Transverse colon (tissue), 4 donors: ENCODE data around the gene PTPRE.

ENCODE experiments used
- POLR2AphosphoS5 ChIP-seq, 3 donors: sonication (generic); formaldehyde crosslinking; IDR thresholded peaks; one replicate each; pipeline ENCODE4 v1.6.1; 2016; ENCODE audit warnings: antibody characterized with exemption in 3 of 3
- TF ChIP-seq, protein P1 (sequence below), 5 experiments: fragments of 200-600 bp in 3 of 5; fragments of 450-650 bp in 2 of 5; sonication (generic) in 3 of 5; IDR thresholded peaks; 1 replicate in 2 of 5; 2 replicates in 3 of 5; pipeline ENCODE4 v1.5.1; 2016 to 2017; ENCODE audit warnings: antibody characterized with exemption in 5 of 5, inconsistent platforms in 3 of 5, mild to moderate bottlenecking in 2 of 5, moderate library complexity in 1 of 5

DNA sequence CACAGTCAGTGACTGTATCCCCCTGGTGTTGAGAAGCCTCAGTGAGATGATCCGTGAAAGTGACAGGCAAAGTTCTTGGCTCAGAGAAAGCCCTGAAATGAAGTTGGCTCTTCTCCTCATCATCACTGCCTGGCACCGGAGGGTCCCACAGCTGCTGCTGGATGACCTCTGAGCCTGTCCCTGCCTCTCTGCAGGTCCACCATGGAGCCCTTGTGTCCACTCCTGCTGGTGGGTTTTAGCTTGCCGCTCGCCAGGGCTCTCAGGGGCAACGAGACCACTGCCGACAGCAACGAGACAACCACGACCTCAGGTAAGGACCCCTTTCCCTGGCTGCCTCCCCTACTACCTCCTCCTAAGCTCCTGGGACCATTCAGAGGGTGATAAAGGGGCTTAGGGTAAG lies 133.8 kb downstream of the PTPRE start:
- no peak for TF ChIP-seq POLR2AphosphoS5 (IDR thresholded peaks at IDR 0.05)
- TF ChIP-seq, protein P1, sequence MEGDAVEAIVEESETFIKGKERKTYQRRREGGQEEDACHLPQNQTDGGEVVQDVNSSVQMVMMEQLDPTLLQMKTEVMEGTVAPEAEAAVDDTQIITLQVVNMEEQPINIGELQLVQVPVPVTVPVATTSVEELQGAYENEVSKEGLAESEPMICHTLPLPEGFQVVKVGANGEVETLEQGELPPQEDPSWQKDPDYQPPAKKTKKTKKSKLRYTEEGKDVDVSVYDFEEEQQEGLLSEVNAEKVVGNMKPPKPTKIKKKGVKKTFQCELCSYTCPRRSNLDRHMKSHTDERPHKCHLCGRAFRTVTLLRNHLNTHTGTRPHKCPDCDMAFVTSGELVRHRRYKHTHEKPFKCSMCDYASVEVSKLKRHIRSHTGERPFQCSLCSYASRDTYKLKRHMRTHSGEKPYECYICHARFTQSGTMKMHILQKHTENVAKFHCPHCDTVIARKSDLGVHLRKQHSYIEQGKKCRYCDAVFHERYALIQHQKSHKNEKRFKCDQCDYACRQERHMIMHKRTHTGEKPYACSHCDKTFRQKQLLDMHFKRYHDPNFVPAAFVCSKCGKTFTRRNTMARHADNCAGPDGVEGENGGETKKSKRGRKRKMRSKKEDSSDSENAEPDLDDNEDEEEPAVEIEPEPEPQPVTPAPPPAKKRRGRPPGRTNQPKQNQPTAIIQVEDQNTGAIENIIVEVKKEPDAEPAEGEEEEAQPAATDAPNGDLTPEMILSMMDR (IDR thresholded peaks at IDR 0.05) = no peak
